Measurements from ENCODE around the gene ZNF610.
"Not testable (repeated sequence)": the region's sequence is repeated elsewhere in the genome, so short reads cannot be mapped to it uniquely, and the experiment has no call there.

Gene ZNF610

GRCh38 chr19:52336117-52336790, at the start of gene ZNF610:
Gene ZNF610 (plus strand): TSS chr19:52336243. CDS start chr19:52349173, 12,930 bp downstream.
- DNase-seq = peak; percentile 84

GRCh38 chr19:52286256-52286655, 49.8 kb upstream of the ZNF610 start:
- DNase-seq = no peak

GRCh38 chr19:52291781-52292180, 44.3 kb upstream of the ZNF610 start:
- DNase-seq = no peak

- not testable (repeated sequence) for DNase-seq
These were observed 43.1 kb upstream of the ZNF610 start for GRCh38 chr19:52292946-52293345.

- DNase-seq = no peak
These were observed 39.7 kb upstream of the ZNF610 start for GRCh38 chr19:52296400-52296772.

GRCh38 chr19:52296773-52297600, 39.1 kb upstream of the ZNF610 start, which contains the start of gene ZNF480:
Gene ZNF480 (plus strand): TSS chr19:52297169. CDS start chr19:52300413, 3,244 bp downstream.
- peak; percentile 49 for DNase-seq

- DNase-seq = no peak
These were observed 38.3 kb upstream of the ZNF610 start for GRCh38 chr19:52297601-52298364.

- no peak for DNase-seq
These were observed 28.8 kb upstream of the ZNF610 start for GRCh38 chr19:52307275-52307674.

- DNase-seq = no peak
These were observed 13.6 kb upstream of the ZNF610 start for GRCh38 chr19:52322429-52322828.

- no peak for DNase-seq
These were observed 4.3 kb upstream of the ZNF610 start for GRCh38 chr19:52331757-52332156.

- no peak for DNase-seq
These were observed 301 bp upstream of the ZNF610 start for GRCh38 chr19:52335768-52336116.

GRCh38 chr19:52336791-52337381, 843 bp downstream of the ZNF610 start:
- DNase-seq = no peak

GRCh38 chr19:52339022-52339421, 3.0 kb downstream of the ZNF610 start:
- not testable (repeated sequence) for DNase-seq

- no peak for DNase-seq
These were observed 7.5 kb downstream of the ZNF610 start for GRCh38 chr19:52343548-52343947.

- no peak for DNase-seq
These were observed 9.1 kb downstream of the ZNF610 start for GRCh38 chr19:52345162-52345561.

GRCh38 chr19:52351512-52351911, 15.5 kb downstream of the ZNF610 start:
- DNase-seq = no peak

- no peak for DNase-seq
These were observed 30.4 kb downstream of the ZNF610 start for GRCh38 chr19:52366414-52366824.

GRCh38 chr19:52369559-52370340, 33.7 kb downstream of the ZNF610 start, which contains the start of gene ZNF880:
Gene ZNF880 (plus strand): TSS chr19:52369923. CDS start chr19:52369966, 43 bp downstream.
- DNase-seq = peak; percentile 88

GRCh38 chr19:52370341-52370710, 34.3 kb downstream of the ZNF610 start:
- DNase-seq = no peak

GRCh38 chr19:52391135-52391534, 55.1 kb downstream of the ZNF610 start:
- DNase-seq = no peak

GRCh38 chr19:52397310-52398080, 61.5 kb downstream of the ZNF610 start, which contains the start of gene ZNF528:
Gene ZNF528 (plus strand): TSS chr19:52397849. CDS start chr19:52402014, 4,165 bp downstream.
- DNase-seq = peak; percentile 87

All from T1000 (cell line).